GM18867 (cell line): ENCODE results near the gene ZNF462.

Experiments
- ATAC-seq: cut with Tn5 transposase; IDR thresholded peaks from one replicate; pipeline ENCODE4 v1.9.1; 2021; ENCODE audit warnings: mild to moderate bottlenecking, moderate library complexity; ENCODE audit not compliant: unreplicated experiment

ZNF462 gene

GRCh38 chr9:106993603-106994002 lies 130.6 kb downstream of the ZNF462 start:
- no peak for ATAC-seq

- peak; percentile 94 for ATAC-seq
Measured at GRCh38 chr9:106994463-106994862, 131.5 kb downstream of the ZNF462 start.

- no peak for ATAC-seq
Measured at GRCh38 chr9:107000218-107000617, 137.3 kb downstream of the ZNF462 start.

- ATAC-seq: peak; percentile 74
Measured at GRCh38 chr9:107005201-107005600, 142.2 kb downstream of the ZNF462 start.

- no peak for ATAC-seq
Measured at GRCh38 chr9:107007402-107007801, 144.4 kb downstream of the ZNF462 start.

GRCh38 chr9:107008011-107008410 lies 145.0 kb downstream of the ZNF462 start:
- no peak for ATAC-seq

GRCh38 chr9:107008447-107008846 lies 145.5 kb downstream of the ZNF462 start:
- ATAC-seq: no peak

GRCh38 chr9:107016383-107016782 lies 153.4 kb downstream of the ZNF462 start:
- no peak for ATAC-seq

- ATAC-seq: no peak
Measured at GRCh38 chr9:107018861-107019545, 156.0 kb downstream of the ZNF462 start.

- peak; percentile 61 for ATAC-seq
Measured at GRCh38 chr9:107020040-107020530, 157.1 kb downstream of the ZNF462 start.

GRCh38 chr9:107024193-107024592 lies 161.2 kb downstream of the ZNF462 start:
- ATAC-seq: peak; percentile 76

GRCh38 chr9:107025260-107026035 lies 162.5 kb downstream of the ZNF462 start:
- ATAC-seq: no peak

GRCh38 chr9:107029146-107029545 lies 166.2 kb downstream of the ZNF462 start:
- no peak for ATAC-seq

- peak; percentile 69 for ATAC-seq
Measured at GRCh38 chr9:107033966-107034365, 171.0 kb downstream of the ZNF462 start.

- ATAC-seq: peak; percentile 35
Measured at GRCh38 chr9:107034831-107035230, 171.9 kb downstream of the ZNF462 start.

- no peak for ATAC-seq
Measured at GRCh38 chr9:107036367-107036766, 173.4 kb downstream of the ZNF462 start.

- no peak for ATAC-seq
Measured at GRCh38 chr9:107039542-107039941, 176.6 kb downstream of the ZNF462 start.

- no peak for ATAC-seq
Measured at GRCh38 chr9:107042606-107043005, 179.6 kb downstream of the ZNF462 start.

GRCh38 chr9:107043886-107044285 lies 180.9 kb downstream of the ZNF462 start:
- ATAC-seq: no peak

GRCh38 chr9:107044872-107045271 lies 181.9 kb downstream of the ZNF462 start:
- no peak for ATAC-seq

- peak; percentile 99 for ATAC-seq
Measured at GRCh38 chr9:107046692-107047091, 183.7 kb downstream of the ZNF462 start.
